Activated T-cell treated with anti-CD3 and anti-CD28 coated beads for 4 hours (primary cell): ENCODE results near the gene TMX4.
A peak's percentile ranks its signal among the peaks of the same experiment; 100 is the strongest.

Source experiments
- DNase-seq: peaks from one replicate; pipeline ENCODE4 v3.0.0-alpha.2; 2020

TMX4 gene

DNA sequence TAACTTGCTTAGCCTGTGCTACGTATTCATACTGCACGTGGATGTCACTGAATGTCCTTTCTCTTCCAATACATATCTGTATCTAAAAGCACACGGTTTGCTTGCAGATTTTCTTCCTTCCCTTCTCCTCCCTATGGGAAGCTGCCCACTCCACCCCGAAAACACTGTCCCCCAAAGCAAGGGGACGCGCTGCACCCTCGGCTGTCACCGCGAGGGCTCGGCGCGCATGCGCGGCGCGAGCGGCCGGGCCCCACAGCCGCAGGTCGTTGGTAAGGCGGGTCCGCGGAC lies 659 bp downstream of the TMX4 start:
- DNase-seq = peak; percentile 48

DNA sequence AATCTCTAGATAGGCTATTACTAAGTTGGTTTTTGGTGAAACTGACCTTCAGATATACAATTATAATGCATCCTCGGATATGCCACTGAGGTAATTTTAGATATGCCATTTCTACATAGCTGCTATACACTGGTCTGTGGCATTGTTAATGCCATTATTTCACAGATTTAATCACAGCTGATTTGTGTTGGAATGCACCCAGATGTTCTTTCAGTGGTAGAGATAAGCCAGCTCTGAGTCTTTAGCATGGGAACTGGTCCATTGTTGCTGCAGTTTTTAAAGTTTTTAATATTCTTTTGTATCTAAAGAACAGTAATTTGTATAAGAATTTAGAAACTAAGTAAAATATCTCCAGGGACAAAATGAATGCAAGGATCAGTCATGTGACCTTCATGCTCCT lies 6.8 kb downstream of the TMX4 start:
- DNase-seq = no peak

GRCh38 chr20:8008733-8009132 lies 10.8 kb downstream of the TMX4 start:
- no peak for DNase-seq

DNA sequence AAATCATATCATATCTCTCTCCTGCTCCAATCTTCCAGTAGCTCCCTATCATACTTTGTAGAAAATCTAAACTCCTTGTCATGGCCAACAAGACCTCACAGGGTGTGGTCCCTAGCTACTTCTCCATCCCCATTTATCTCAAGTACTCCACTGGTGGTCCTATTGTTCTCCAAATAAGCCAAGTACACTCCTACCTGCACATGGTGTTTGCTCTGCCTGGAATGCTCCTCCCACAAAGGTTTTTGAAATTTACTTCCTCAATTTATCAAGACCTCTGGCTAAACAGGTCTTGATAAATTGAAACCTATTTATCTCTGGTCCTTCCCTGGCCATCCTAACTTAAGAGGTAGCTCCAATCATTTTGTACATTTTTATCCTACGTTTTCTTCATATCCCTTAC lies 12.1 kb downstream of the TMX4 start:
- DNase-seq = no peak

DNA sequence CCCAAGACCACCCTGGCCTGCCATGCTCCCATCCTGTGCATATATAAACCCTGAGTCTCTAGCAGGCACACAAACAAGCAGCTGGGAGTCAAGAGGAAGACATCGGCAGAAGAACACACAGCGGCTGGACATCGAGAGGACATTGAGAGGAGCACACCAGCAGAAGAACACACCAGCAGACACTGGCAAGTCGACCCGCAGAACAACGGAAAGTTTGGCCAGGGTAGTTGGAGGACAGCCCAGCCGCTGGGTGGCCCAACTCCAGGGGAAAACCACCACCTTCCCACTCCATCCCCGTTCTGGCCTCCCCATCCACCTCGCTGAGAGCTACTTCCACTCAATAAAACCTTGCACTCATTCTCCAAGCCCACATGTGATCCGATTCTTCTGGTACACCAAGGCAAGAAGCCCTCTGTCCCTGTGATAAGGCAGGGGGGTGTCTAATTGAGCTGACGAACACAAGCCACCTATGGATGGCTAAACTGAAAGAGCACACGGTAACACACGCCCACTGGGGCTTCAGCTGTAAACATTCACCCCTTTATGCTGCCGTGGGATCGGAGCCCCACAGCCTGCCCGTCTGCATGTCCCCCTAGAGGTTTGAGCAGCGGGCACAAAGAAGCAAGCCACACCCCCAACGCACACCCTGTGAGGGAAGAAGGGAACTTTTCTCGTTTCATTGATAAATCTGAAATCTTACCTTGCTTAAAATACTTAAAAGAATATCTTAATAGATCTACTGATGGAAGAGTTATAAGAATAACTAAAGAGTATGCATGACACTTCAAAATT lies 13.8 kb downstream of the TMX4 start:
- no peak for DNase-seq

GRCh38 chr20:8005033-8005432 lies 14.5 kb downstream of the TMX4 start:
- DNase-seq = no peak

DNA sequence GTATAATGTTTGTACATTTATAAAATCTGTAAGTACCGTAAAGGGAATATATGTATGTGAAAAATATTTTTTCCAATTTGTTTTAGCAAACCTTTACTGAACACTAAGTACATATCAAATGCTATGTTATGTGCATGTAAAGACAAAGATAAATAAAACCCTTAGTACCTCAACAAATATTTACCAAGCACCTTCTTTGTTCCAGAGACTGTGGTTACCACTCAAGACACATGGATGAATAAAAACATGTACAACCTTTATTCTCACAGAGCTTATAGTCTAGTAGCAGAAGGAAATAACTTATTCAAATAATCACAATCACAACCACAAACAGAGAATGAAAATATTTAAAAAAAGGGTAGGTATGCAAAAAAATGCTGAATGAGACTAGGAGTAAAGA lies 17.5 kb downstream of the TMX4 start:
- DNase-seq = no peak

DNA sequence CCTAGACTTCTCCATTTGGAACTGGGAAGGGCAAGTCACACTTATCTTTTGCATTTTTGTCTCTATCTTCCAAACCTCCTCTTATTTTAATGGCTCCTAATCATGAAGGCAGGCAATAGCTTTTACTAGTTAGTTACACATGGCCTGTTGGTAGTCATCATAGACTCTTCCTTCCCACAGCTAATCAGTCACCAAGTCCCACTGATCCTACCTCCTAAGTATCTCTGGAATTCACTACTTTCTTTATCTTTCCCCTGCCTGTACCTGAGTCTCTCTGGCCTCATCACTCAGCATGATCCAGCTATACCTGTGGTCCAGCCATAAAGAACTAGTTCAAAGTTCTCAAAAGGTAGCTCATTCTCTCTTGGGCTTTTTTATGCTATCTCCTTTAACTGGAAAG lies 18.8 kb downstream of the TMX4 start:
- no peak for DNase-seq

DNA sequence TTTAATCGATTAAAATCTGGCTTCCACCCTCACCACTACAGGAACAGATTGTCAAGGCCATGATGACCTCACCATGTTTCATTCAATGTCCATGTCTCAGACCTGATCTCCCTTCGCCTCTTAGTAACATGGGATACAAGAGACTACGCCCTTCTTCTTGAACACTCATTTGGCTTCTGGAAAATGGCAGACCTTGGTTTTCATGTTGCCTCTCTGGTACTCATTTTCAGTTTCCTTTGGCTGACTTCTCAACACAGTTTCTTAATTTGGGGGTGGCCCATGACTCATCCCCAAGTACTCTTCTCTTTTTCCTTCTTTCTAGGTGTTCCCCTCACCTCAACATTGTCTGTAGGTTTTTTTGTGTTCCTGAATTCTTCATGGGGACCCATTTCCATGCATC lies 22.7 kb downstream of the TMX4 start:
- DNase-seq = no peak

DNA sequence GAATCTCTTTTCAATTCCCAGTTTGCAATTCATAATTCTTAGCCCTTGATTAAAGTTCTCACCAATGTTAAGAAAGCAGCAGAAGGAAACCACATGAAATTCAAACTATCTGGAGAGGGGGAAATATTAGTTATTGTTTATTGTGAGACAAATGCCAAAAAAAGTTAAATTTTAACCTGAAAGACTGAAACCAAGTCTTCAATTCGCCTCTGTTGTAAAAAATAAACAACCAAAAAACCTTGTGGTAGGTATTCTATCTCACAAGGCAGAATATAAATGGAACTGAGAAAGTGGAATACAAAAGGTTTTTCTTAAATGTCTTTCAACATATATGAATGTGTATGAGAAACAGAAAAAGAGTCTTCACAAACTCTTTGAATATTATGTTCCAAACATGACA lies 24.8 kb downstream of the TMX4 start:
- no peak for DNase-seq

DNA sequence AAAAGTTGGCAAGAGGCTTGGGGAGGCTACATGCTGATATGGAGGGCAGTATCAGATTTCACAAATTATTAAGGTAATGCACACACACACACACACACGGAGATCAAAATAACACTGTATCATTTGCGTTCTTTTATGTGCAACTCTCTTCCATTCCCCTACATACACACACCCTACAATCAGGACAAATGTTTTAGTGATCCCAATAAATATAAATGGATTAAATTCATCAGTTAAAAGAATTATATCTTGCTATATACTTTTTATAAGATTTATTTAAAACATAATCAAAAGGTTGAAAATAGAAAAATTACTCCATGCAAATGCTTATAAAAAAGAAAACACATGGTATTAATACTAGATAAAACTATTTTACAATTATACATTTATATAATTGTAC lies 25.9 kb downstream of the TMX4 start:
- no peak for DNase-seq

- no peak for DNase-seq
Observed at GRCh38 chr20:7993238-7993637, 26.3 kb downstream of the TMX4 start.

- DNase-seq = no peak
Observed at GRCh38 chr20:7990385-7990784, 29.2 kb downstream of the TMX4 start.

DNA sequence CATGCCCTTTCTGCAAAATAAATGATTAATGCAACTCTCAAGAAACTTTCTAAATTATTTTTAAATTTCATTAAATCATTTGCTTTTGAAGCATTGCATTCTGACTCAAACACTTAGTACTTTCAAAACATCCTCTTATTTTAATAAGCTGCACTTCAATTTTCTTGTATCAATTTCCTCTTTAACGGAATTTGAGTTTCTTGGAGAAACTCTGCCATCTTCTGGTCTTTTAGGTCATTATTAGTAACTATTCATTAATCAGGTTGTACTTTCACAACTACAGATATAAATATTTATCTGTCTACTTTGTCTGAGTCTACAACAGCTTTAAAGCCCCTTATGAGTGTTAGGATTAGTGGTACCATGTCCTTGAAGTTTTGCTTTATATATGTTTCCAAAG lies 30.2 kb downstream of the TMX4 start:
- no peak for DNase-seq

- DNase-seq = no peak
Observed at GRCh38 chr20:7985916-7986315, 33.6 kb downstream of the TMX4 start.

DNA sequence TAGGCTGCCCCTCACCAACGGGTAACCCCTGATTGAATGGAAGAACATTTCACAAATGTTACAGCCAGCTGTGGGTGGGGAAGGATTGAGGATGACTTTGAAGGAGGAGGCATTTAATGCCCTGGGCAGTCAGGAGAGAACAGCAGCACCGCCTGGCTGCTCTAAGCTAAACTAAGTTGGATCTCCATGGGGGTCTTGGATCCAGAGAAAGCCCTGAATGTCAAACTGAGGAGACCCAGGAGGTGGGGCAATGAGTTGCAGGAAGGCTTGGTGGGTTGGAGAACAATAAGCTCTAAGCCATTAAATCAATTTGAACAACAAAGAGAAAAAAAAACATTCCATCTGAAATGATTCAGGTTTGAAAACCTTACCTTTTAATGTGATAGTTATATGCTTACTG lies 35.4 kb downstream of the TMX4 start:
- no peak for DNase-seq

DNA sequence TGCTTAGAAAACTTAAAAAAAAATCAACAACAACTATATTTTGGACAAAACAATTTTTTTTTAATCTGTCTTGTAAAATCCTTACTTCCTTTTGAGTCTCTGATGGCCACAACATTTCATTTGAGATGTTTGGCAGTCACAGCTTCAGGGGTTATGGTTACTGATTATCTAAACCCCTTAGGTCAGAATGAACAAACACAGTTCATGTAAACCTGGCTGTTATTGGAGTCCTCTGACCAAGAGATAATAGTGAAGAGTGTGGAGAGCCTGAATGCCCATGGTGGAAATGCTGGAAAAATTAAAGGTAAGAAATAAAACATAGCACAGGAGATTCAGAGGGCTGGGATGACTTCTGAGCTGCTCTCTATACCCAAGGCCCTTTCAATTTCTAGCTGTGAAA lies 38.2 kb downstream of the TMX4 start:
- DNase-seq = no peak

- DNase-seq = no peak
Observed at GRCh38 chr20:7980332-7981046, 39.1 kb downstream of the TMX4 start.

DNA sequence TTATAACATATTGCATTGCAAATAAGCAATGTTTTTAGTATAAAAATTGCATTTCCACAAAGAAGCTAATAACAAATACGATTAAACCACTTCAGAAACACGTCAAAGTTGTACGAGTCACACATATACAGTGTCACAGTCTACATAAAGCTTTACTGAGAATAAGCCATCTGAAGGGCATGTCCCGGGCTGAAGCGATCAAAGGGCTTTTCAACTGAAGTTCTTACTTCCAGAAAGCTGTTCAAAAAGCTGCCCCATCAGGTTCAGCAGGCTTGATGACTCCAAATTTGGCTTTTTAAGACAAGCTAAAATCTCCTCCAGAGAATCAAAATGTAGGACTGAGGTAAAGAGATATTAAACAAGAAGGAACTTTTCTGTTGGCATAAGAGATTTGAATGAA lies 41.9 kb downstream of the TMX4 start:
- no peak for DNase-seq

- DNase-seq = no peak
Observed at GRCh38 chr20:7975851-7976414, 43.6 kb downstream of the TMX4 start.

DNA sequence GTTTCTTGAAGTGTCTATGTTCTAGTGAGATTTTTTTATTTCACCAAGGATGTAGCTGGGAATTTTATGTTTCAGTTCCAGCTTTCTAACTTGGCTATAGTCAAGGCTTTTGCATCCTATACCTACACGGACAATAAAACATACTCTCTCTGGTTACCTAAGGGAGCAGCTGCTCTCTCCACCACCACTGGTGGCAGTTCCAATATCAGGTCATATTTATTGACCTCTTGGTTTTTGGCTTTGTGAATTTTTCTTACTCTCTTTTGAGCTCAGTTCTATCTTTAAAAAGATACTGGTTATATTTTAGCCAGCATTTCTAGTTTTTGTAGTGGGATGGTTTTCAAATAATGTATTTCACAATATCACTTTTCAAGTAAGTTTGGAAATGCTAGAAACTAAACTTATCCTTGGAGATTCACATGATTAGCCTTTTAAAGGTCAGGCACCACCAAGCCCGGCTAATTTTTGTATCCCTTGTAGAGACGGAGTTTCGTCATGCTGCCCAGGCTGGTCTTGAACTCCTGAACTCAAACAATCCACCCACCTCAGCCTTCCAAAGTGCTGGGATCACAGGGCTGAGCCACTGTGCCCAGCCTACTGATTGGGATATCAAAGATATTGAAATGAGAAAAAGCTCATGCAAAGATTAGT lies 44.7 kb downstream of the TMX4 start:
- no peak for DNase-seq

- DNase-seq = no peak
Observed at GRCh38 chr20:7971536-7972280, 47.9 kb downstream of the TMX4 start.

- no peak for DNase-seq
Observed at GRCh38 chr20:7967199-7967844, 52.2 kb downstream of the TMX4 start.
